NCI-H187 (cell line): ENCODE measurements around the gene ITLN1.
"Not testable (repeated sequence)": the region's sequence is repeated elsewhere in the genome, so short reads cannot be mapped to it uniquely, and the experiment has no call there.

Experiments used
- DNase-seq, 2 experiments: peaks; one replicate each; lab custom pipeline; 2025; lab: John Stamatoyannopoulos, UW

The ITLN1 gene

DNA sequence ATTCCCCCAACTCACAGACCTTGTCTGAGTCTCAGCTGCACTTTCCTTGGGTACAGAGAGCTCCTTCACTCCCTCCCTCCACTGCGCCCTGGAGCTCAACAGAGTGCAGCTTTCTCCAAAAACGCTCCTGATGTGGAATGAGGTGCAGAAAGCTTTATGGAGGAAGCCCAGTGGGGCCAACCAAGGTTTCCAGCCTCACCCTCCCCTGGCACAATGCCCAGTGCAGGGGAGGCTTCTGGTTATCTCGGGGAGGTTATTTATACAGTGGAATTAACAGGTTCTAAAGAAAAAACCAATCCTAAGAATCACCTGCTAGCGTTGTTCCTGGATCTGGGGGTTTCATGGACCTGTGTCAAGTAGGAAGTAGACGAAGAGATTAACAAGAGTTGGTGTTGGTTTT, at the start of gene ITLN1:
Gene ITLN1, minus strand, starts transcription at position 139 of the 400 bp plus-strand sequence. CDS start 303 bp downstream, outside the sequence.
- DNase-seq: no peak

DNA sequence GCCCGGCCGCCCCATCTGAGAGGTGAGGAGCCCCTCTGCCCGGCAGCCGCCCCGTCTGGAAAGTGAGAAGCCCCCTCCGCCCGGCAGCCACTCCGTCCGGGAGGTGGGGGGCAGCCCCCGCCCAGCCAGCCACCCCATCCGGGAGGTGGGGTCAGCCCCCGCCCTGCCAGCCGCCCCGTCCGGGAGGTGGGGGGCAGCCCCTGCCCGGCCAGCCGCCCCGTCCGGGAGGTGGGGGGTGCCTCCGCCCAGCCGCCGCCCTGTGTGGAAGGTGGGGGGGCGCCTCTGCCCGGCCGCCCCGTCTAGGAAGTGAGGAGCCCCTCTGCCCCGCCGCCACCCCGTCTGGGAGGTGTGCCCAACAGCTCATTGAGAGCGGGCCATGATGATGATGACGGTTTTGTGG, 48.3 kb upstream of the ITLN1 start:
- DNase-seq: not testable (repeated sequence)

DNA sequence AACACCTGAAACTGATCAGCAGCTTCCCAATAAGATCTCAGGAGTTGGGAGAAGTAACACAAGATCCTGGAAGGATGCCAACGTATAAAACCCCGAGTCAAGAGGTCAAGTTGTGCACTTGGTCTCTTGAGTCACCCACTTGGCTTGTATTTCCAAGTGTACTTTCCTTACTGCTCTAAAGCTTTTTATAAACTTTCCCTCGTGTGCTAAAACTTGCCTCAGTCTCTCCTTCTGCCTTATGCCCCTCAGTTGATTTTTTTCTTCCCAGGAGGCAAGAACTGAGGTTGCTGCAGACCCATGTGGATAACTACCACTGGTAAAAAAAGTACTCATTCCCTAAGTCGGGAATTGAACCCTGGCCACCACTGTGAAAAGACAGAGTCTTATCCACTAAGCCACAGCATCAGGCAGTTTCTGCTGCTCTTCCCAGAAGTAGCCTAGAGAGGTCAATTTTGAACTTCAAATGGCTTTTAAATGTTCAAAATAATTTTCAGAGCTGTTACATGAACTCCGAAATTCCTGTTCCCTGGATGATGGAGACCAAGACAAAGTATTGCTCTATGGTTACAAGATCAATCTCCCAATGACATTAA, 40.8 kb upstream of the ITLN1 start:
- DNase-seq: no peak

GRCh38 chr1:160924791-160925651, 40.0 kb upstream of the ITLN1 start:
- DNase-seq: no peak

- DNase-seq: no peak
These were observed 31.7 kb upstream of the ITLN1 start for GRCh38 chr1:160916666-160917065.

DNA sequence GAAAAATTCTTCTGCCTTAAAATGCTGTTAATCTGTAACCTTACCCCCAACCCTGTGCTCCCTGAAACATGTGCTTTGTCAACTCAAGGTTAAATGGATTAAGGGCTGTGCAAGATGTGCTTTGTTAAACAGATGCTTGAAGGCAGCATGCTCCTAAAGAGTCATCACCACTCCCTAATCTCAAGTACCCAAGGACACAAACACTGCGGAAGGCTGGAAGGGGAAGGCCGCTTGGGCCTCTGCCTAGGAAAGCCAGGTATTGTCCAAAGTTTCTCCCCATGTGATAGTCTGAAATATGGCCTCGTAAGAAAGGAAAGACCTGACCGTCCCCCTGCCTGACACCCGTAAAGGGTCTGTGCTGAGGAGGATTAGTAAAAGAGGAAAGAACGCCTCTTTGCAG, 28.2 kb upstream of the ITLN1 start:
- peak in 1 of 2 experiments; percentile 25 for DNase-seq

- no peak for DNase-seq
These were observed 26.9 kb upstream of the ITLN1 start for GRCh38 chr1:160911925-160912324.

GRCh38 chr1:160911441-160911840, 26.5 kb upstream of the ITLN1 start:
- no peak for DNase-seq

DNA sequence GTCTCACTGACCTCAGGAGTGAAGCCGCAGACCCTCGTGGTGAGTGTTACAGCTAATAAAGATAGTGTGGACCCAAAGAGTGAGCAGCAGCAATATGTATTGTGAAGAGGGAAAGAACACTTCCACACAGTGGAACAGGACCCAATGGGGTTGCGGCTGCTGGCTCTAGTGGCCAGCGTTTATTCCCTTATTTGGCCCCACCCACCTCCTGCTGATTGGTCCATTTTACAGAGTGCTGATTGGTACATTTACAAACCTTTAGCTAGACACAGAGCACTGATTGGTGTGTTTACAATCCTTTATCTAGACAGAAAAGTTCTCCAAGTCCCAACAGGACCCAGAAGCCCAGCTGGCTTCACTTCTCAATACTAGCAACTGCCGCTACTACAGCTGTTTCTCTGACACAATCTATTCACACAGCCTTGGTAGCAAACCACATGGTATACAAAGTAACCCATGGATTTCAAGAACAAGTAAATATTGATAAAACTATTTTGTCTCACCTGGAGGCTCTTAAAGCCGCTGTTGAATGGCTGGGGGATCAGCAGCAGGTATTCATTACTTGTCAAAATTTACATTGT, 25.3 kb upstream of the ITLN1 start:
- no peak for DNase-seq

GRCh38 chr1:160907976-160908375, 23.0 kb upstream of the ITLN1 start:
- no peak for DNase-seq

- DNase-seq: no peak
These were observed 20.6 kb upstream of the ITLN1 start for GRCh38 chr1:160905617-160905989.

- no peak for DNase-seq
These were observed 20.0 kb upstream of the ITLN1 start for GRCh38 chr1:160904783-160905616.

DNA sequence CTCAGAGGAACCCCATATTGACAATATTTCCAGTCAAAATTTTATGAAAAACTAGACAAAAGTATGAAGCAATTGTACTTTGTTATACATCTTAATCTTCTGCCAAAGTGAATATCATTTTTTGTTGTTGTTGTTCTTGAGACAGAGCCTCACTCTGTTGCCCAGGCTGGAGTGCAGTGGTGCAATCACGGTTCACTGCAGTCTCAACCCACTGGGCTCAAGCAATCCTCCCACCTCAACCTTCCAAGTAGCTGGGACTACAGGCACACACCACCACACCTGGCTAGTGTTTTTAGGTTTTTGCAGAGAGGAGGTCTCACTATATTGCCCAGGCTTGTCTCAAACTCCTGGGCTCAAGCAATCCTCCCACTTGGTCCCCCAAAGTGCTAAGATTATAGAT, 17.3 kb upstream of the ITLN1 start:
- DNase-seq: not testable (repeated sequence)

GRCh38 chr1:160901768-160902167, 16.8 kb upstream of the ITLN1 start:
- no peak for DNase-seq

DNA sequence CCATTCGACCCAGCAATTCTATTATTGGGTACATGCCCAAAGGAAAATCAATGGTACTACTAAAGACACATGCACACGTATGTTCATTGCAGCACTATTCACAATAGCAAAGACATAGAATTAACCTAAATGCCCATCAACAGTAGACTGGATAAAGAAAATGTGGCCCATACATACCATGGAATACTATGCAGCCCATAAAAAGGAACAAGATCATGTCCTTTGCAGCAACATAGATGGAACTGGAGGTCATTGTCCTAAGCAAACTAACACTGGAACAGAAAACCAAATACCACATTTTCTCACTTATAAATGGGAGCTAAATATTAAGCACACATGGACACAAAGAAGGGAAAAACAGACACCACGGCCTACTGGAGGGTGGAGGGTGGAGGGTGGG, 15.7 kb upstream of the ITLN1 start:
- not testable (repeated sequence) for DNase-seq

DNA sequence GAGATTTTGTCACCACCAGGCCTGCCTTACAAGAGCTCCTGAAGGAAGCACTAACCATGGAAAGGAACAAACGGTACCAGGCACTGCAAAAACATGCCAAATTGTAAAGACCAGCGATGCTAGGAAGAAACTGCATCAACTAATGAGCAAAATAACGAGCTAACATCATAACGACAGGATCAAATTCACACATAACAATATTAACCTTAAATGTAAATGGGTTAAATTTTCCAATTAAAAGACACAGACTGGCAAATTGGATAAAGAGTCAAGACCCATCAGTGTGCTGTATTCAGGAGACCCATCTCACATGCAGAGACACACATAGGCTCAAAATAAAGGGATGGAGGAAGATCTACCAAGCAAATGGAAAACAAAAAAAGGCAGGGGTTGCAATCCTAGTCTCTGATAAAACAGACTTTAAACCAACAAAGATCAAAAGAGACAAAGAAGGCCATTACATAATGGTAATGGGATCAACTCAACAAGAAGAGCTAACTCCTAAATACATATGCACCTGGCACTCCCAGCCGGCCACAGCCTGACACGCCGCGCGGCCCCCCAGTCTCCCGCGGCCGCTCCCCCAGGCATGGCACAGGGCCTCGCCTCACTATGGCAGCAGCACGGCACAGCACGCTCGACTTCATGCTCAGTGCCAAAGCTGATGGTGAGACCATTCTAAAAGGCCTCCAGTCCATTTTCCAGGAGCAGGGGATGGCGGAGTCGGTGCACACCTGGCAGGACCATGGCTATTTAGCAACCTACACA, 9.6 kb upstream of the ITLN1 start:
- not testable (repeated sequence) for DNase-seq

- no peak for DNase-seq
These were observed 6.5 kb upstream of the ITLN1 start for GRCh38 chr1:160891474-160891873.

GRCh38 chr1:160888926-160889325, 3.9 kb upstream of the ITLN1 start:
- DNase-seq: no peak

GRCh38 chr1:160887071-160887470, 2.1 kb upstream of the ITLN1 start:
- DNase-seq: no peak

GRCh38 chr1:160884579-160884978, 401 bp downstream of the ITLN1 start:
- no peak for DNase-seq
